ENCODE measurements around the gene GRIK3.
"Not testable (repeated sequence)": the region's sequence is repeated elsewhere in the genome, so short reads cannot be mapped to it uniquely, and the experiment has no call there.

The GRIK3 gene

GRCh38 chr1:36773827-36774541 lies 260.3 kb downstream of the GRIK3 start:
- in situ Hi-C loops (cut with HindIII; ENCODE audit: low sequenced_read_pairs), result no loop called here

DNA sequence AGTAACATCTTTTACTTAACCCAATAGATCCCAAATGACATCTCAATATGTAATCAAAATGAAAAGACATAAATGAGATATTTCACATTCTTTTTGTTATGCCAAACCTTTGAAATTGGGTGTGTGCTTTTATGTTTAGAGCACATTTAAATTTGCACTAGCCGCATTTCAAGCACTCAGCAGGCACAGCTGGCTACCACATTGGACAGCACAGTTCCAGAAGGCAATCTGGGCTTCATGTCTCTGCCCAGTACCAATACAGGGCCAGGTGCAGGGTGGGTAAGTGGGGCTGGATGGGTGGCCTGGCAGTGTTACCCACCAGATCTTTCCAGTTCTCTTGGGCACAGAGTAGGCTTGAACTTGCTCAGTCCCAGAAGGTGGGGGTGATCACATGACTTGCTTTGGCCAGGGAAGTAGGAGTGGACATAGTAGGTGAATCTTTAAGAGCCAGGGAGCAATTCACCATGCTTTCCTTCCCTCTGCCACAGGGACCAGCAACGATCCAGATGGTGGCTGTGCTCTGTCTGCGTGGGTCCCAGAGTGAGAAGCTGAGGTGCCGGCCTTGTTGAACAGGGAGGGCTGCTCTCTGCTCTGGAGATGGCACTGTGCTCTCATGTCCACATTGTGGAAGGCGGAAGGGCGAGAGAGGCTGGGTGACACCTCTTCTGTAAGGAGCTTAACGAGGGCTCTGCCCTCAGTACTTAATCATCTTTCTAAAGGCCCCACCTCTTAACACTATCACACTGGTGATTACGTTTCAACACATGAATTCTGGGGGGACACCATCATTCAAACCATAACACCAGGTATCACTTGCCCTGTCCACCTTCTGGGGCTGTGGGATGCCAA lies 261.4 kb downstream of the GRIK3 start:
- in situ Hi-C loops (cut with HindIII; ENCODE audit: low sequenced_read_pairs), result no loop called here

- in situ Hi-C loops (cut with HindIII; ENCODE audit: low sequenced_read_pairs), result no loop called here
Observed at GRCh38 chr1:36771660-36772284, 262.5 kb downstream of the GRIK3 start.

DNA sequence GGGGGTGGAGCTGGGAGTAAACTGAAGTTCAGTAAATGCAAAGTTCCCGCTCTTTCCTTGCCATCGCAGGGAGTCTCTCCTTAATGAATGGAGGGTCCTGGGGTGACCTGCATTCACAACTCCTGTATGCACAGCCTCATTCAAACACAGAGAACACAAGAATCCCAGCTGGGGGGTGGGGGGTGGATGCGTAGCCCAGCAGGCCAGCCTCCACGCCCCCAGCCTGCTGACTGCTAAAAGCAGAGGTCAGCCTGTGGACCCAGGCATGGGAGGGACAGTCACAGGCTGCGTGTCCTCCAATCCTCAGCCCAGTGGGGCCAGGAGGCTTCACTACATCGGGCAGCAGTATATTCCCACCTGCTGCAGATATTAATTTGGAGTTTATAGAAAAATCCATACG lies 263.1 kb downstream of the GRIK3 start:
- in situ Hi-C loops (cut with HindIII; ENCODE audit: low sequenced_read_pairs), result no loop called here

- in situ Hi-C loops (cut with HindIII; ENCODE audit: low sequenced_read_pairs), result no loop called here
Observed at GRCh38 chr1:36769886-36770830, 264.2 kb downstream of the GRIK3 start.

GRCh38 chr1:36768486-36769178 lies 265.7 kb downstream of the GRIK3 start:
- in situ Hi-C loops (cut with HindIII; ENCODE audit: low sequenced_read_pairs), result no loop called here

DNA sequence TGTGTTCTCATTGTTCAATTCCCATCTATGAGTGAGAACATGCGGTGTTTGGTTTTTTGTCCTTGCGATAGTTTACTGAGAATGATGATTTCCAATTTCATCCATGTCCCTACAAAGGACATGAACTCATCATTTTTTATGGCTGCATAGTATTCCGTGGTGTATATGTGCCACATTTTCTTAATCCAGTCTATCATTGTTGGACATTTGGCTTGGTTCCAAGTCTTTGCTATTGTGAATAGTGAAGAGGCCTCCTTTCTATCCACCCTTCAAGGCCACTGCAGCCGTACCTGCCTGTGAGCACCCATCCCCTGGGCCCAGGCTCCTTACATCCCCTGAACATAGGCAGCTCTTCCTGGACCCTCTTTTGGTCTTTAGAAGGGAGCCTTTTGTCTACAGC lies 266.9 kb downstream of the GRIK3 start:
- in situ Hi-C loops (cut with HindIII; ENCODE audit: low sequenced_read_pairs), result not testable (repeated sequence)

- in situ Hi-C loops (cut with HindIII; ENCODE audit: low sequenced_read_pairs), result no loop called here
Observed at GRCh38 chr1:36766481-36766880, 267.8 kb downstream of the GRIK3 start.

- in situ Hi-C loops (cut with HindIII; ENCODE audit: low sequenced_read_pairs), result no loop called here
Observed at GRCh38 chr1:36765785-36766300, 268.5 kb downstream of the GRIK3 start.

- in situ Hi-C loops (cut with HindIII; ENCODE audit: low sequenced_read_pairs), result loop anchor here (5.0 kb wide), 1 partner anchor 98 kb away; no protein-coding TSS in a partner anchor
Observed at GRCh38 chr1:36764798-36765197, 269.5 kb downstream of the GRIK3 start.

DNA sequence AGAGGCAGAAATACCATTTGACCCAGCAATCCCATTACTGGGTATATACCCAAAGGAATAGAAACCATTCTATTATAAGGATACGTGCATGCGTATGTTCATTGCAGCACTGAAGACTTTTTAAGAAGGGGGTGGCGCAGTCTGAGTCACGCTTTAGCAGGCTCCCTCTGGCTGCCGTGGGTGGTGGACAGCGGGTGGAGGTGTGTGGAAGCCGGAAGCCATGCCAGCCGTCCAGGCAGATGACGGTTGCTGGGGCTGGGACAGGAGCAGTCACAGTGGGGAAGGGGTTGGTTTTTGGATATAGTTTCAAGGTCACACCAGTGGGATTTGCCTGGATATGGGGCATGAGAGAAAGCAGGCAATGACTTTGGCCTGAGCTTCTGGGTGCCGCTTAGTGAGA lies 270.5 kb downstream of the GRIK3 start:
- in situ Hi-C loops (cut with HindIII; ENCODE audit: low sequenced_read_pairs), result loop anchor here (5.0 kb wide), 1 partner anchor 99 kb away; no protein-coding TSS in a partner anchor

DNA sequence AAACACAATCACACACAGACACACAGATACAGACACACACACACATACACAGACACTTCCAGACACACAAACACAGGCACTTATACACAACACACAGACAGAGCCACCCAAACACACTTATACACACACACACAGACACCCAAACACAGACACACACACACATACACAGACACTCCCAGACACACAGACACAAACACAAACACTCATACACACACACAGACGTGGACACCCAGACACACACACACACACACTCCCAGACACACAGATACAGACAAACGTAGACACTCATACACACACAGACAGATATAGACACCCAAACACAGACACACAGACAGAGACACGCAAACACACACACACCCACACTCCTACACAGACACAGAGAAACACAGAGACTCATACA lies 272.1 kb downstream of the GRIK3 start:
- in situ Hi-C loops (cut with HindIII; ENCODE audit: low sequenced_read_pairs), result loop anchor here (5.0 kb wide), 1 partner anchor 100 kb away; no protein-coding TSS in a partner anchor

GRCh38 chr1:36761113-36761512 lies 273.2 kb downstream of the GRIK3 start:
- in situ Hi-C loops (cut with HindIII; ENCODE audit: low sequenced_read_pairs), result loop anchor here (5.0 kb wide), 1 partner anchor 101 kb away; no protein-coding TSS in a partner anchor

DNA sequence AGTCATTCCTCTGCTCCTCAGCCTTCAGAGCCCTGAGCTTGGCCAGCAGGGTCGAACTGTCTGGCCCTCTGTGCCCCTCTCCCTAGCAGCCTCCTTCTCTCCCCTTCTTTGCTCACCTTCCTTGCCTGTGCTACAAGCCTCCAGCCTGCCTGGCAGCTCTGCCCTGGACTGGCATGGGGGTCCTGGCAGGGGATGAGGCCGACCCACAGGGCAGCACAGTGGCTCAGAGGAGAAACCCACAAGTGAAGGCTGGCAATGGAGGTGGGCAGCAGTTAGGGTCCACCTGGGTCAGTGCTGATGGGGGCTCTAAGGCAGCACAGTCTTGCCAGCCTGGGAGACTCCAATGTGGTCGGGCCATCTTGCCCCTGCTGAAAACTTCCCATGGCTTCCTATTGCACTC lies 274.2 kb downstream of the GRIK3 start:
- in situ Hi-C loops (cut with HindIII; ENCODE audit: low sequenced_read_pairs), result loop anchor here (5.0 kb wide), 1 partner anchor 102 kb away; no protein-coding TSS in a partner anchor

- in situ Hi-C loops (cut with HindIII; ENCODE audit: low sequenced_read_pairs), result no loop called here
Observed at GRCh38 chr1:36759355-36759754, 275.0 kb downstream of the GRIK3 start.

GRCh38 chr1:36755303-36756230 lies 278.7 kb downstream of the GRIK3 start:
- in situ Hi-C loops (cut with HindIII; ENCODE audit: low sequenced_read_pairs), result no loop called here

DNA sequence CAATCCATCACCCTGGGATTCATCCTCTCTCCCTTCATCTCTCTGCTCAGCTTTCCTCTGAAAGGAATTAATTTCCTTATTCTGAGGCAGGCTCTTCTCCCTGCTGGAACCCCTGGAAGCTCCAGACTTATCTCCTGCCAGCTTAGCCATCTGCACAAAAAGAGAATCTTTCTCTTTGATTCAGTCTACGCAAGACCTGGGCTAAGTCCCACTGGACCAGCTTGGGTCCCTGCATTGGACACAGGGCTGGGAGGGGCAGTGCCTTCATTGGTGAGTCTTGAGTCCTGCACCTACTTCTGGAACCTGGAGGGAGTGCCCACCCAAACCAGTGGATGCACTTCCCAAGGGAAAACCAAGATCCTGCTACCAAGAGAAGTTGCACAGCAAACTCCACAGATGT lies 279.9 kb downstream of the GRIK3 start:
- in situ Hi-C loops (cut with HindIII; ENCODE audit: low sequenced_read_pairs), result loop anchor here (5.0 kb wide), 1 partner anchor 57 kb away; no protein-coding TSS in a partner anchor

GRCh38 chr1:36753451-36753850 lies 280.9 kb downstream of the GRIK3 start:
- in situ Hi-C loops (cut with HindIII; ENCODE audit: low sequenced_read_pairs), result loop anchor here (5.0 kb wide), 1 partner anchor 56 kb away; no protein-coding TSS in a partner anchor
